GM18505 (cell line): ENCODE measurements around the gene CLSTN2.

Experiments
- ATAC-seq: cut with Tn5 transposase; IDR thresholded peaks from one replicate; pipeline ENCODE4 v1.9.1; 2021; ENCODE audit not compliant: unreplicated experiment
- POLR2A ChIP-seq: IDR thresholded peaks from 4 replicates; pipeline ENCODE4 v1.6.1; 2011; ENCODE audit warnings: borderline replicate concordance; ENCODE audit not compliant: insufficient read depth, insufficient read length; ENCODE audit errors: extremely low read depth

The CLSTN2 gene

DNA sequence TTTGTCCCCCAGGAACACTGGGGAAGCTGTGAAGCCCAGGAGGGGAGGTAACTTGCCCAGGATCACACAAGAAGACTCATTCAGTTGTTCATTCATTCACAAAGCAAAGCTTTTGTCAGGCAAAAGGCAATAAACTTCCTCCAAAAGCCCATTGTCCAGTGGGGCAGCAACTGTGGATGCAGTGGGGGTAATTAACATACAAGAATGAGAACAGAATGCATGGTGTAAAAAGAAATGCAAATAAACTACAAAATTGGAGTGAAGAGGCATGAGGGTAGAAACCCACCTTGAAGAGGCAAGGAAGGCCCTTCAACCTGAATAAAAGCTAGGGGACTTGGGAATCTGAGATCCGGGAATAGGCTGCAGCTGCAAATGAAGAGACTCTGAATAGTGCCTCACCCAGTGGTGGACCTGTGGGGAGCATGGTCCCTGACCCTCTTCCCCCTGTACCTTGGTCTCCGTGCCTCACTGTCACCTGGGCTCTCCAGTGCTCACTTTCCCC, 363.6 kb downstream of the CLSTN2 start:
- TF ChIP-seq POLR2A: no peak
- ATAC-seq: no peak

GRCh38 chr3:140303875-140304274, 368.9 kb downstream of the CLSTN2 start:
- no peak for ATAC-seq

DNA sequence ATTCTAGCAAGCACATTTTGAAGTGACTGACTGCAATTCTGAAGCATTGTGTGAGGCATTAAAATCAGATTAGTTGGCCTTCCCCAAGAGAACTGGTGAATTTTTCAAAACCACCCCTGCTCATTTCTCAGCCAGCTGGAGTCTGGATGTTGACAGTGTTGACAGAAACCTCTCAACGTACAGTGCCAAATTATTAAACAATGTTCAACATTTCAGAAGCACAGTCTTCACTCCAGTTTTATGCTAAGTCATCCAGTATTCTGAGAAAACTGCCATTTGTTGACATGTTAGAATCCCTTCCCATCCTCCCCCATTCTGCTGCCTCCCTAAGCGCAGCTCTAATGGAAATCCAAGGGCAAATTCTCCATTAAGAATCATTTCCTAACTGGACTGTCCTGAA, 373.6 kb downstream of the CLSTN2 start:
- TF ChIP-seq POLR2A: no peak
- ATAC-seq: no peak

More at GRCh38 chr3:140303875-140304274, 368.9 kb downstream of the CLSTN2 start:
- no peak for TF ChIP-seq POLR2A

DNA sequence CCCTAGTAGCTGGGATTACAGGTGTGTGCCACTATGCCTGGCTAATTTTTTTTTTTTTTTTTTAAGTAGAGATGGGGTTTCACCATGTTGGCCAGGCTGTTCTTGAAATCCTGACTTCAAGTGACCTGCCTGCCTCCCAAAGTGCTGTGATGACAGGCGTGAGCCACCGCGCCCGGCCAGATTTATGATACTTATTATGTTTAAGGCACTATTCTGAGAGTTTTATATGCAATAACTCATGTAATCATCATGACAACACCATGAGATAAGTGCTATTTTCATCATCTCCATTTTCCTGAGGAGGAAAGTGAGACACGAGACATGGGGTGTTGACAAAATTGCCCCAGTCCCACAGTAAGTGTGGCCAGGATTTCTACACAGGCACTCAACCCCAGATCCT, 376.4 kb downstream of the CLSTN2 start:
- TF ChIP-seq POLR2A: no peak
- no peak for ATAC-seq

DNA sequence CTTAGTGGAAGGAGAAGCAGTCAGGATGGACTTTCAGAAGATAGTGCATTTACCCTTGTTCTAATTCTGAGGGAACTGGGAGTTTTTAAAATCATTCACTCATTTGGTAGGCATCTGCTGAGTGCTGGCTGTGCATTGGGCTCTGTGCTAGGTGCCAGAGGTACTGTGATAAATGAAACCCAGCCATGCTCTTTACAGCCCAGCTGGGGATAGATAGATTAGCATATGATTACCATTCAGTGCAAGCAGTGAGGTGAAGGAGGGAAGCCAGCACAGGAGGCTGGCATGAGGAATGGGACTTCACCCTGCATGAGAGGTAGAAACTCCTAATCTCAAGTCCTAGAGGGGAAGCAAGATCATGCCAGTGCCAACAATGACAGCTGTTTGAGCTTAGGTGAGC, 381.0 kb downstream of the CLSTN2 start:
- TF ChIP-seq POLR2A: no peak
- no peak for ATAC-seq

GRCh38 chr3:140316466-140316865, 381.5 kb downstream of the CLSTN2 start:
- no peak for ATAC-seq
- TF ChIP-seq POLR2A: no peak

DNA sequence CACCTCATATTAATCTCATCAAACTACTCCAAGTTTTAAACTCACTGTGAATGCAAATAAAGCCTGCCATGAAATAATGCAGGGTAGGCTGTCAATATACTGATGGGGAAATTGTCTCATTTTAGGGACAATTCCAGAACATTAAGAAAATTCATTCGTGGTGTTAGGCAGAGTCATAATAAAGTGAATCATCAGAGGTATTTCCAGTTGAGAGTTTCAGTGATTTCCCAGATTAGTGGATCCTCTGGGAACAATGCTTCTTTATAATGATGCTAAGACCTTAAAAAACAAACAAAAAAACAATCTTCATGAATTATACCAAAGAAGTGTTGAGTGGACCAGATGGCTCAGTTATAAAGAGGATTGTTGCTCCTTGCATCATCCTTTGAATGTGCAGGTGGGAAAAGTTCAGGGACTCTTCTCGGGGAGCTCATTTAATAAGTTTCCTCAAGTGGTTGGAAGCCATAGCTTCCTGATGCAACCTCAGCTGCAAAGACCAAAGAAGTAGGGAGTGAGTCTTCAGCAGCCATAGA, 381.9 kb downstream of the CLSTN2 start:
- TF ChIP-seq POLR2A: no peak
- ATAC-seq: no peak

DNA sequence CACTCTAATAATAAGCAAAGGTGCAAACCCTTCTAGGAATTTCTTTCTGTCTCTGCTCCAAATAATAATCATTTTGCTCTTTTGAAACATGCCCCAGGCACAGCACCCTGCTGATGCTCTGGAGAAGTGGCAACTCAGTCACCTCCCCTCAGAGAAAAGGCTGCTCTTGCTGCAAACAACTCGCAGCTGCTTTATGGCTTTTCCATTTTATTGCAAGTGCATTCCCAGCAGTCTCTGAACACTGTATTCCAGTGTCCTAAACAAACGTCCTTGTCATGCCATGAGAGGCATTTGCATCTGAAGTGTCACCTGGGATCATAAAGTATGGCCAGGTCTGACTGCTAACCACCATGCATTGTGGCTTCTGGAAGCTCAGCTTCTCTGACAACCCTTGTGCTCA, 384.8 kb downstream of the CLSTN2 start:
- ATAC-seq: no peak
- no peak for TF ChIP-seq POLR2A

- no peak for TF ChIP-seq POLR2A
- no peak for ATAC-seq
These were observed 388.6 kb downstream of the CLSTN2 start for GRCh38 chr3:140323561-140323960.

DNA sequence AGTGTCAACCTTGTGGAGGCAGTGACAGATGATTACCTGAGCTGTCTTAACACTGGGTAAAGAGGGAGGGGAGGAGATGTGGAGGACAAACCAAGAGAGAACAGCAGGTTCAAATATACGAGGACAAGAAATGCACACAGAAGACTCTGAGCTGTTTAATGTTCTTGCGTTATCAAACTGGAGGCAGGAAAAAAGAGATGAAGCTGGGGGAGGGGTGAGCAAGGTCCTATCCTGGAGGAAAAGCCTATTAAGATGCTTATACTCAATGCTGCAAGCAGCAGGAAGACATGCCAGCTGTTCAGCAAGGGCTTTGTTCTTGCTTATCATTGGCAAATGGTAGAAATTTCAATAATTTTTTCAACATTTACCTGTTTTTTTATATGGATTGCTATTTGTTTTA, 397.1 kb downstream of the CLSTN2 start:
- TF ChIP-seq POLR2A: no peak

GRCh38 chr3:140334132-140334929, 399.3 kb downstream of the CLSTN2 start:
- no peak for TF ChIP-seq POLR2A
- no peak for ATAC-seq

More for the DNA sequence above, 397.1 kb downstream of the CLSTN2 start:
- ATAC-seq: no peak

GRCh38 chr3:140336465-140336864, 401.5 kb downstream of the CLSTN2 start:
- ATAC-seq: no peak
- no peak for TF ChIP-seq POLR2A

DNA sequence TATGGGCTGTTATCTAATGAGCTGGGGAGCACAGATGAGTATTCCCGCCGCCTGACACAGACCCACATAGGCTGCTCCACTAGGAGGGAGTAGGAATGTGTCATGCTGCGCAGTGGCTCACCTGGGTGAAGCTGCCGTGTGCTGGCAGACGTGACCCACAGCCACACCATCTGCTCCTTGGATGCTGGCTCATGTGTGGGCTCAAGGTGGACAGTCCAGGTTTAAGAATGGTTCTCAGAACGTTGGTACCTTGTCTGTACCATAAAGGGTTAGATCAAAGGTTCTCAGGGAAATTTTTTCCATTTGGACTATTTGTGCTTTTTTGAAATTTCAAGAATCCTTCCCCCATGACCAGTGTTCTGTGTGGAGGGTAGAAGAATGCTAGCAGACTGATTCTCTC, 403.9 kb downstream of the CLSTN2 start:
- no peak for ATAC-seq
- no peak for TF ChIP-seq POLR2A

- no peak for ATAC-seq
- no peak for TF ChIP-seq POLR2A
These were observed 406.2 kb downstream of the CLSTN2 start for GRCh38 chr3:140341203-140341602.
